Measurements from ENCODE around the gene KRTAP2-3.
A peak's percentile ranks its signal among the peaks of the same experiment; 100 is the strongest.
"Not testable (repeated sequence)": the region's sequence is repeated elsewhere in the genome, so short reads cannot be mapped to it uniquely, and the experiment has no call there.

KRTAP2-3 gene

GRCh38 chr17:41064301-41064700 lies 4.4 kb upstream of the KRTAP2-3 start:
- in situ Hi-C loops (cut with HindIII; ENCODE audit: low sequenced_read_pairs) = no loop called here
- no peak overlapping the region for H3K4me3 ChIP-seq (ENCODE audit: low read depth, low read length)
- DNase-seq (ENCODE audit: low read depth) = no peak
- TF ChIP-seq CTCF (IDR thresholded peaks at IDR 0.05; ENCODE audit: low read depth, low read length, missing control alignments) = no peak

GRCh38 chr17:41063449-41063848 lies 3.5 kb upstream of the KRTAP2-3 start:
- H3K4me3 ChIP-seq (ENCODE audit: low read depth, low read length) = no peak overlapping the region
- no peak for TF ChIP-seq CTCF (IDR thresholded peaks at IDR 0.05; ENCODE audit: low read depth, low read length, missing control alignments)
- in situ Hi-C loops (cut with HindIII; ENCODE audit: low sequenced_read_pairs) = no loop called here
- no peak for DNase-seq (ENCODE audit: low read depth)

- no peak overlapping the region for H3K4me3 ChIP-seq (ENCODE audit: low read depth, low read length)
- DNase-seq (ENCODE audit: low read depth) = peak; percentile 79
- in situ Hi-C loops (cut with HindIII; ENCODE audit: low sequenced_read_pairs) = no loop called here
- no peak for TF ChIP-seq CTCF (IDR thresholded peaks at IDR 0.05; ENCODE audit: low read depth, low read length, missing control alignments)
Measured at GRCh38 chr17:41061964-41062363, 2.0 kb upstream of the KRTAP2-3 start.

- H3K4me3 ChIP-seq (ENCODE audit: low read depth, low read length); in situ Hi-C loops (cut with HindIII; ENCODE audit: low sequenced_read_pairs): not testable (repeated sequence)
- DNase-seq (ENCODE audit: low read depth) = peak; percentile 57
Measured at GRCh38 chr17:41059276-41060051, 450 bp downstream of the KRTAP2-3 start.

GRCh38 chr17:41058741-41059140 lies 1.2 kb downstream of the KRTAP2-3 start:
- H3K4me3 ChIP-seq (ENCODE audit: low read depth, low read length) = no peak overlapping the region
- TF ChIP-seq CTCF (IDR thresholded peaks at IDR 0.05; ENCODE audit: low read depth, low read length, missing control alignments) = no peak
- in situ Hi-C loops (cut with HindIII; ENCODE audit: low sequenced_read_pairs) = no loop called here
- DNase-seq (ENCODE audit: low read depth) = no peak

- in situ Hi-C loops (cut with HindIII; ENCODE audit: low sequenced_read_pairs) = no loop called here
- no peak for TF ChIP-seq CTCF (IDR thresholded peaks at IDR 0.05; ENCODE audit: low read depth, low read length, missing control alignments)
- DNase-seq (ENCODE audit: low read depth) = no peak
- no peak overlapping the region for H3K4me3 ChIP-seq (ENCODE audit: low read depth, low read length)
Measured at GRCh38 chr17:41057547-41057946, 2.4 kb downstream of the KRTAP2-3 start.

- H3K4me3 ChIP-seq (ENCODE audit: low read depth, low read length); in situ Hi-C loops (cut with HindIII; ENCODE audit: low sequenced_read_pairs); DNase-seq (ENCODE audit: low read depth): not testable (repeated sequence)
Measured at GRCh38 chr17:41055130-41055529, 4.8 kb downstream of the KRTAP2-3 start, which contains the start of gene KRTAP2-2. Gene KRTAP2-2 (minus strand): TSS chr17:41055230. CDS start chr17:41055211, 19 bp downstream.

- DNase-seq (ENCODE audit: low read depth); H3K4me3 ChIP-seq (ENCODE audit: low read depth, low read length); in situ Hi-C loops (cut with HindIII; ENCODE audit: low sequenced_read_pairs): not testable (repeated sequence)
Measured at GRCh38 chr17:41054556-41054955, 5.4 kb downstream of the KRTAP2-3 start.
